NCI-H2107 treated with DMSO at 0.1 percent for 48 hours (cell line): ENCODE results near the gene RNASE7.

ENCODE experiments used
- DNase-seq: peaks from one replicate; lab custom pipeline; 2025; ENCODE audit not compliant: unreplicated experiment; lab: John Stamatoyannopoulos, UW

Gene RNASE7

DNA sequence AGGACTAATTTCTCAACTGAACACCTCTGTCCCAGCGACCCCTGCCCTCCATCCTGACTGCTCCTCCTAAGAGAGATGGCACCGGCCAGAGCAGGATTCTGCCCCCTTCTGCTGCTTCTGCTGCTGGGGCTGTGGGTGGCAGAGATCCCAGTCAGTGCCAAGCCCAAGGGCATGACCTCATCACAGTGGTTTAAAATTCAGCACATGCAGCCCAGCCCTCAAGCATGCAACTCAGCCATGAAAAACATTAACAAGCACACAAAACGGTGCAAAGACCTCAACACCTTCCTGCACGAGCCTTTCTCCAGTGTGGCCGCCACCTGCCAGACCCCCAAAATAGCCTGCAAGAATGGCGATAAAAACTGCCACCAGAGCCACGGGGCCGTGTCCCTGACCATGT lies 756 bp downstream of the RNASE7 start:
- no peak for DNase-seq

DNA sequence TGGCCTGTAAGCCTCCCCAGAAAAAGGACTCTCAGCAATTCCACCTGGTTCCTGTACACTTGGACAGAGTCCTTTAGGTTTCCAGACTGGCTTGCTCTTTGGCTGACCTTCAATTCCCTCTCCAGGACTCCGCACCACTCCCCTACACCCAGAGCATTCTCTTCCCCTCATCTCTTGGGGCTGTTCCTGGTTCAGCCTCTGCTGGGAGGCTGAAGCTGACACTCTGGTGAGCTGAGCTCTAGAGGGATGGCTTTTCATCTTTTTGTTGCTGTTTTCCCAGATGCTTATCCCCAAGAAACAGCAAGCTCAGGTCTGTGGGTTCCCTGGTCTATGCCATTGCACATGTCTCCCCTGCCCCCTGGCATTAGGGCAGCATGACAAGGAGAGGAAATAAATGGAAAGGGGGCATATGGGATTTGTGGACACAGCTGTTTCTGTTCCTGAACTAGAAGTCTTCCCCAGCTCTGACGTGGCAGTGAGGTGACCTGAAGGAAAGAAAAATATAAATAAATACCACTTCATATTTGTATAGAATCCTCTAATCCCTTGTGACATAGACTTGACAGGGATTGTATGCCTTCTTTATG lies 1.3 kb downstream of the RNASE7 start:
- no peak for DNase-seq

DNA sequence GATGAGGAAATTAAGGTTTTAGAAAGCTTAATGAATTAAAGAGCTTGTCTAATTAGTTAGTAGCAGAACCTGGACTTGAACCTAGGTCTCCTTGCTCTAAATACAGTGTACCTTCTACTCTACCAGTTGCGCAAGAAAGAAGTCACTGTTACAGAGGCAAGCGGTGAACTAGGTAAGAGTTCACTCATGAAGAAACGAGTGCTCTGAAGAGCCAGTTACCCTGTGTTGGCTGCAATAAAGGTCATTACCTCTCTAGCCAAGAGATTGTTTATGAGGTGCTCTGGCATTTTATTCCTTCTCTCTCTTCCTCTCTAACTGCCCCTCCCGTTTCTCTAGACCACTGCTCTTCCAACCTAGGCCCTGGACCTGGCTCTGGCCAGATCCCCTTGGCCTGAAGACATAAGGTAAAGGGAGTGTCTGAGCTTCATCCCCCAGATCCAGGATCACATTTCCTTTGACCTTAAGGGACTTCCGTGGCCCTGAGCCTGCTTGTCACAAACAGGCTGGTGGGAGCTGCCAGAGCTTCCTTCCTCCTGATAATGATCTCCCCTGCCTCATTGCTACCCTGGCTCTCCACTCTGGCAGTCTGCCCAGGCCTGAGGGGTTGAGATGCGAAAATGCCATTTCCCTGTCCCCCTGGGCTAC lies 1.9 kb downstream of the RNASE7 start:
- no peak for DNase-seq

DNA sequence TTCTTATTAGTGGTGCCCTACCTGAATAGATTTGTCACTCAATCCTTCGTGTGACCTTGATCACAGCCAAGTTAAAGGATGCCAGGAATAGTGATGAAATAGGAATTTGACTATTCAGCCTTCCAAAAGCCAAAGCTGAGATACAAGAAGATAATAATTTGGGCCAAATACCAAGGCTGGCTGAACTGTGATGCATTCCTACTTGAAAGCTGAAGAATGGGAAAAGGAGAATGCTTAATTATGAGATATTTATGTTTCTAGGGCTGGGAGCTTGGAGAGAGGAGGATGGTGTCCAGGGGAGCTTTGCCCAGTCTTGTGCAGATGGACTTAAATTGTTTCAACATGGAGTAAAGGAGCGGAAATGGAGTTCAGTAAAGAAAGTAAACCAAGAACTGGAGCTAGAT lies 5.2 kb downstream of the RNASE7 start:
- no peak for DNase-seq

DNA sequence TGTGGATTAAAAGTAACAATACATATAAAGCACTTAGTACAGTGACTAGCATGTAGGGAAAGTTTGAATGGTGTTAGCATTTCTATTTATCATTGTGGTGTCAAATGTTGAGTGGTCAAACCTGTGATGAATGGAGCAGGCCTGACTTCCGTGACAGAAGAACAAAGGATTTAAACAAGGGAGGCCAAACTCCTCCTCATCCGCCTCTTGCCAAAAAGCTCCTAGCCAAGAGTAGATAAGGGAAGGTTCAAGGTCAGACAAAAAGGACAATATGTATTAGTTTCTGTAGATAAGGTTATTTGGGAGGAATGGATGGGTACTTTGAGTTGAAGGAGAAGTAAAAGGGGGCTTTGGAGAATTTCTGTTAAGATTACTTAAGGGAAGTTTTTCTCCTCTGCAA lies 6.5 kb downstream of the RNASE7 start:
- no peak for DNase-seq

DNA sequence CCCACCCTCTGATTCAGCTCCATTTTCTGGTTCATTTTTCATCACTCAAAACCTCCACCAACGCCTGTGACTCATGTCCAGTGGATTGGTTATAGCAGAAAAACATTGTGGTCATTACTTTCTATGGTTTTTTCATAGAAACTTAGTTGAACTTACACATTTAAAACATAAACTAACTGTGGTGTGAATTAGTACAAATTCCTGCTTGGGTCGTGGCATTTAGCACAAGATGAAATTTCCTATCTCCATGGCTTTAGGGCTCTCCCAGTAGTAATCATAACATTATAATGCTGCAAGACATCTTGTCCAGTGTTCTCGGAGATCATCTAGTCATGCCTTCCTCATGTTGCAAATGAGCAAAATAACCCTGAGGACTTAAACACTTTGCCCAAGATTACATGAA lies 7.1 kb downstream of the RNASE7 start:
- no peak for DNase-seq

DNA sequence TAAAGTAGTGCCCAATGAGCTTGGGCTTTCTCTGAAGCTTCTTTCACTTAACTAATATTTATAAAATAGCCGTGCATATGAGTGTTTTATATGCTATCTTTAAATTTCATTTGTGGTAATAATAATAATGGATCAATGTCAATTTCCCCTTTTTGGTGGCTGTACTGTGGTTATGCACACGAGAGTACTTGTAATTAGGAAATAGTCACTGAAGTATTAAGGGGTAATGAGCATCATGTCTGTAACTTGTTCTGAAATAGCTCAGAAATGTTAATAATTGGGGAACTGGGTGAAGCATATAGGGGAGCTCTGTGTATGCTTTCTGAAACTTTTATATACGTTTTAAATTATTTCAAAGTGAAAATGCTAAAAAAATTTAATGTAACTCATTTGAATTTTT lies 8.4 kb downstream of the RNASE7 start:
- DNase-seq: no peak

DNA sequence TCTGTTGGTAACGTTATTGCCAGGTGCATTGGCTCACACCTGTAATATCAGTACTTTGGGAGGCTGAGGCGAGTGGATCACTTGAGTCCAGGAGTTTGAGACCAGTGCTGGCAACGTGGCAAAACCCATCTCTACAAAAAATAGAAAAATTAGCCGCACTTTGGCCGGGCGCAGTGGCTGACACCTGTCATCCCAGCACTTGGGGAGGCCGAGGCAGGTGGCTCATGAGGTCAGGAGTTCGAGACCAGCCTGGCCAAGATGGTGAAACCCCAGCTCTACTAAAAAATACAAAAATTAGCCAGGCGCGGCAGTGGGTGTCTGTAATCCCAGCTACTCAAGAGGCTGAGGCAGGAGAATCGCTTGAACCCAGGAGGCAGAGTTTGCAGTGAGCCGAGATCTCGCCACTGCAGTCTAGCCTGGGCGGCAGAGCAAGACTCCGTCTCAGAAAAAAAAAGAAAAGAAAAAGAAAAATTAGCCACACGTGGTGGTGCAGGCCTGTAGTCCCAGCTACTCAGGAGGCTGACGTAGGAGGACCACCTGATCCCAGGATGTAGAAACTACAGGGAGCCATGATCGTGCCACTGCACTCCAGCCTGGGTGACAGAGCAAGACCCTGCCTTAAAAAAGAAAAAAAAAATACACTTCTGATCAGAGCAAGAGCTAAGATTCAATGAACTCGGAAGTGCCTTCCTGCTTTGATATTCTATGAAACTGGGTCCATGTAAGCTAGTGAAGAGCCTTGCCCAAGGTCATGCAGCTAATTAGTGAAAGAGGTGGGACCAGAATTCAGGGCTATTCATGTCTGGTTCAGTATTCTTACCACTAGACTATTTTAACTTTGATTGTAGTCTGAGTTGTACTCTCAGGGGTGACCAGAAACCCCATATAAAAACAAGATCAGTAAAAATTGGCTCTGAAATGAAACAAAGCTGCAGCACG lies 11.3 kb downstream of the RNASE7 start:
- DNase-seq: no peak

DNA sequence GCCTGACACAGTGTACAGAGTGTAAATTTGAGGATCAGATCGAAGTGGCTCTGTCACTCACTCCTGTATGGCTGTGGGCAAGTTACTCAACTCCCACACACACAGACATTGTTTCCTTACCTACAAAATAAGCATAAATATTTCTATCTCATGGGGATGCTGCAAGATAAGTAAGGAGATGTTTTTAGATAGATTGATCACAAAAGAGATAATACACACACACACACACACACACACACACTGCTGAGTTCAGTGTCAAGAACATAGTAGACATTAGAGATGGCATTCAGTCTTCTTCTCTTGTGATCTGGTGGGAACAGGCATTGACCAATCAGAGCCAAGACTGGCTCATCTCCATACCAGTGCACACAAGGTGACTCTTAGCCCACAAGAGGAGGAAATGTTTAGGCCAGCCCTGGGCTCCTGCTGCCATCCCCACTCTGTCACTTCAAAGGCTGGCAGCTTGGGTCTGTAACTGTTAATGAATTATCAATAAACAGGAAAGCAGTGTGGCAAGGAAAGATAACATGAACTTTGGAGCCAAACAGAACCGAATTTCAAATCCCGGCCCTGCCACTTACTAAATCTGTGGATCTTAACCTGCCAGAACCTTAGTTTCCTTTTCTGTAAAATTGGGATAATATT lies 12.1 kb downstream of the RNASE7 start:
- no peak for DNase-seq

DNA sequence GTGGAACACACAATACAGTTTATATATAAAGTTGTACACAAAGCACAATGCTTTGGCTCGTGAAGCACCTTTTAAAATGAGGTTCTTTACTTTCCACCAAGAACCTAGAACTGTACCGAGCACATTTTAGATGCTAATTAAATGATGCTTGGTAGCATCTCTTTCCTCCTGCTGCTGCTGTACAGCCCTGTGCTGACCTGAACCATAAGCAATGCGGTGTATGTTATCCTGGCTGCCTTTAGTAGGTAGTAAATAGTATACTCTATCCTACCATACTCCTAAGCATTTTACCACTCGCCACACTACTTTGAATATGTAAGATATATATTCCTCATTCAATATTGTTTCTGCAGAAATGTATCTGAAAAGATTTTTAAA lies 12.6 kb downstream of the RNASE7 start:
- no peak for DNase-seq

DNA sequence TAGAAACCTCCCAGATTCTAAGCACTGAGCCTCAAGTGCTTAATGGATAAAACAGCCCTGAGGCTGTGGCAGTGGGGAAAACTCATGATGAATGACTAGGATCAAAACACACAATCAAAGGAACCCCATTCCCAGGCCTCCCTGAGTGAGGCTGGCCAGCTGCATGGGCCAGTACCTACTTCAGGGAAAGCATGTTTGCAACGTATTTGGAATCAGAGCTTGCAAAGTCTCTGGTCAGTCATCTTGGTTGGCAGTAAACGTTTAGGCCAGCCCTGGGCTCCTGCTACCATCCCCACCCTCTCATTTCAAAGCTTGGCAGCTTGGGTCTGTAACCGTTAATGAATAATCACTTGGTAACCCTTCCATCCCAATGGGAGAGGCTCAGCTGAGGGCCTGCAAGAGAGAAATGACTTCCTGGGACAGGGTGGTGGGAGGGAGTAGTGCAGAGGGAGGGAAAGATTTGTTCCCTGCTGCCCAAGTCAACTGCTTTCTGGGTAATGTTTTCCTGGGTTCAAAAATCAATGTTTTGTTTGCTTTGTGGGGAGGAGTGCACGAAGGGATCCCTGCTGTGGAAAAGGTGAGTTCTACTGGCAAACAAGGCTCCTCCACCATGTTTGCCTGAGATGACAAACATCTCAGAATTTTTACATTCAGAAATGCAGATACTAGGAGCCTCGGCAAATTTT lies 13.4 kb downstream of the RNASE7 start:
- DNase-seq: no peak

DNA sequence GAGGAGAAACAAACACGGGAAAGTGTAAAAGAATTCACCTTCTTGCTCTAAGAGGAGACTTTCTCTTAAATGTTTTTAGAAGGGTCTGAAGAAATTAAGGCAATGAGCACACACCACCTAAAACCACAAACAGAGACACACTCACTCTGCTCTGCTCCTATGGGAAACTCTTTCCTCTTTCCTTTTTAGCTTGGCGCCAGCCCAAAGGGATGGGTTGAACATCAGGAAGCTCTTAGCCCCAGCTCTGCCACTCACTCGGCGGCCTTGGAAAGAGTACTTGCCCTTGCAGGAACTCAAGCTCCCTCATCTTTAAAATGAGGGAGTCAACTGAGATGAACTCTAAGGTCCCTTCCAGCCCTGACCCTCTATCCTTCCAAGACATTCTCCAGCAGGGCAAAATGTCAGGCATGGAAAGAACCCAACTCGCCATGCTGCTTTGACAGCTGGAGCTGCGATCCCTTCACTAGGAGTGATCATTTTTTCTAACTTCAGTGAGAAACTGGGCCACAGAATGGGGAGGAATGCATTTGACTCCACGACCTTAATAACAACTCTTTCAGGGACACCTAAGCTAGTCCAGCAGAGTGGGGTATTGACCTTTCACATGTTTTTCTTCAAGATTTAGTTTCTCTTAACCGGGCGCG lies 14.5 kb downstream of the RNASE7 start:
- no peak for DNase-seq

DNA sequence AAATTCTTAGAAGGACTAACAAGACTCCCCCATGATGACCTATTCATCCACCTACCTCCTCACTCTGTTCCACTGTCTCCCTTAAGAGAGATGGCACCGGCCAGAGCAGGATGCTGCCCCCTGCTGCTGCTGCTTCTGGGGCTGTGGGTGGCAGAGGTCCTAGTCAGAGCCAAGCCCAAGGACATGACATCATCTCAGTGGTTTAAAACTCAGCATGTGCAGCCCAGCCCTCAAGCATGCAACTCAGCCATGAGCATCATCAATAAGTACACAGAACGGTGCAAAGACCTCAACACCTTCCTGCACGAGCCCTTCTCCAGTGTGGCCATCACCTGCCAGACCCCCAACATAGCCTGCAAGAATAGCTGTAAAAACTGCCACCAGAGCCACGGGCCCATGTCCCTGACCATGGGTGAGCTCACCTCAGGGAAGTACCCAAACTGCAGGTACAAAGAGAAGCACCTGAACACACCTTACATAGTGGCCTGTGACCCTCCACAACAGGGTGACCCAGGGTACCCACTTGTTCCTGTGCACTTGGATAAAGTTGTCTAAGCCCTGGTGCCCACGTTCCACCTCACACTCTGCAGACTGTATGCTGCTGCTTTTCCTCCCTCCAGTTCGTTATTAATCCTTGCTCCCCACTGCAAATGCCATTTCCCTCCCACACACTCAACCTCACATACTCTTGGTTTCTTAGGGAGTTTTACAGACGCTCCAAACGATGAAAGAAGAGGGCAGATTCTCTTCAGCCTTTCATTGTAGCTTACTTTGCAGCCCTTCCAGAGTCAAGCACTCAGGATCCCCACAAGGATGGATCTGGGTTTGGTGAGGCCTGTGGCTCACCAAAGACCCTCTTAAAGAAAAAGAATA lies 15.9 kb downstream of the RNASE7 start, which contains the start of gene RNASE8:
Gene RNASE8, plus strand, starts transcription at position 20 of the 873 bp plus-strand sequence. Its CDS starts 71 bp downstream, at position 91.
- DNase-seq: no peak

DNA sequence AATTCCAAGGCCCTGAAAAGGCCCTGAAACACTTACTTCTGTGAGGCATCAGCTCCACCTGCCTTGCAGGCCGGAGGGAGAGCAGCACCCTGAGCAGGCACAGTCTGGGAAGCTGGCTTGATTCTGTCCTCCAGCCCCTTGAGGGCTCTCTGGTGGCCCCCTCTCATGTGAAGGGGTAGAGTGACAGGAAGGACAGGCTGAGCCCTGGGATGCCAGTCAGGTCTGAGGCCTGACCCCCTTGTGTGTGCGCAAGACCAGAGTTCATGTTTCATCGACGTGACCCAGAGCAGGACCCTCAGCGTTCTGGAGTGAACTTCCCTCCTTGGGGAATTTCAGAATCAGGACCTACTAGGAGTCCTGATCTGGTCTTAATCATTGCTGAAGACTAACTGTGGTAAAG lies 16.7 kb downstream of the RNASE7 start:
- DNase-seq: no peak

DNA sequence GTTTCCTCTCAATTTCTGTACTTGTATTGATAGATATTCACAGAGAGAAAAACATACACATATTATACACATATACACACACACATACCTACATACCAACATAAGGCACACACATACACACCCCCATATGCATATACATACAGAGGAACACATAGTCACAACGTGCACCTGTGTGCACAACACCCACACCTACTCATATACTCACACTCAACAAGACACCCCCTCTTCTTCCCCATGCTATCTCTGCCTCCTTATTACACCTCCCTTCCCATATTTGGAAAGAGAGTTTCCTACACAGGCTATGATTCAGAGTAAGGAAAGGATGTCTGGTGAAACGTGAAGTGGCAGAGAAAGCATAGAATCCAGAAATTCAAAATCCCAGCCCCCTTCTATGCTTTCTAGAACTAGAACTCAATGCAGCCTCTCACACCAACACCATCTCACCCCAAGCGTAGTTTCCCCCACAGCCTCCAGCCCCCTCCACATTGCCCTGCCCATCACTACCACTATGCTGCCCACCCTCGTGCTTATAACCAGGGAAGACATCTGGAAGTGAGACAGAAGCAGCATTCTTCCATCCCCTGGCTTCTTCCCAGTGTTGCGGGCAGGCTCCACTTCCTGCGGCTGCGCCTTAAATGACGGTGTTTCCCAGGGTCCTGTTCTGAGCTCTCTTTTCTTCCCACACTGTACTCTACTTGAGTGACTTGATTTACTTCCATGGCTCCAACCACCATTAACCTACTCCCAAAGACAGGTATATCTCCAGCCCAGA lies 17.9 kb downstream of the RNASE7 start:
- no peak for DNase-seq

DNA sequence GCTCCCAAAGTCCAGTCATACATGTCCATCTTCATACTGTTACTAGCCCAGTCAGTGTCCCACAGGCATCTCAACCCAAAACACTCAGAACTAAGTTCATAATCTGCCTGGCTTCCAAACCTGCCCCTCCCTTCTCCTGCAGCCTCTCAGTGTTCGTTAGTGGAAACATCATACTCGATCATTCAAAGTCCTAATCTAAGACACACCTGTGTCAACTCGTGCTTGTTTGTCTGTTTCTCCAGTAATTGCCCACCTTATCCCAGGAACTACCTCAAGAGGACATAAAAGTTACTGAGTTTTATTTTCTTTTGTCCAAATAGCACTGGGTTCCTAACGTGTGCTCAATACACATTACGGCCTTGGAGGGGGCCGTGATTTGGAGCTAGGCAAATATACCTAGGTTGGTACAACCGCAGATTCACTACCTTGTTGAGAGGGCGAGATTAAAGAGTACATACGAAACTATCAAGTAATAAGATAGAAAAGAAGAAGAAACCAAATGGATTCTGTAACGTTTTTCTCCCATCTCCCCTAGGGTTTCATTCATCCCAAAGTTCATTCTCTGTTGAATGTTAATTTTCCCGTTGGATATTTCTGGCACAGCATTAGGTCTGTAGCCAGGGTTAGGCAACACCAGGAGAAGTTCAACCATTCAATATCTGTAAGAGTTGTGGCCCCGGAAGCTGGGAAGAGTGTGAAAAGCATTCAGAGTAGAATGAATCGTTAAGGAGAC lies 18.6 kb downstream of the RNASE7 start:
- DNase-seq: no peak

DNA sequence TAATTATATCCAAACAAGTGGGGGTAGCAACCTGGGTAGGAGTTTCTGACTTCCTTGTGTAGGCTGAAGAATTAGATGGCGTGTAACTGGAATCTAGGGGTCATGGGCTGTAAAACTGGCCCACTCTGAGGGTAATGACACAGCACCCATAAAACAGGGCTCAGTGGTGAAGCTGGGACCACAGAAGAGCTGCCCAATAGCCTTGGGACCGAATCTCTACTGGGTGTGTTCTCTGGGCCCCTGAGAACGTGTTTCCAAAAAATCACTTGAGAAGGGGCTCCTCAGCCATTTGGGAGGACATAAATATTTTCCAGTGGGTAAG lies 19.1 kb downstream of the RNASE7 start:
- DNase-seq: no peak

DNA sequence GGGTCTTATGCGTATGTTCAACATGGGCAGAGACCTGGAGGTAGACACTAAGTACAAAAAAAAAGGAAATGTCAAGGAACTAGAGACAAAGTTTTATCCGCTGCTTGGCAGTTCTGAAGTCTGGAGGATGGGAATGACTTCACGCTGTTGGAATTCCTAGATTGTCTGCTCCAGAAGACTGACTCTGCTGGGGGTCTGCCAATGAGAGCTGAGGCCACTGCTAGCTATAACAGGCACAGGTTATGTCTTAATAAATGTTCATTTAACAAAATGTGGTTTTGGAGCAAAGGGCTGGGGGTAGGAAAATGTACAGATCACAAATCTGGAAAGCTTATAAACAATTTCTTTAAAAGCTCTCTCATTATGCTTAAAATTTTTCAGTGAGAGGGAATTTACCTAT lies 21.3 kb downstream of the RNASE7 start:
- DNase-seq: no peak
